Stimulated activated CD8-positive, alpha-beta memory T cell treated with anti-CD3 and anti-CD28 coated beads, Interleukin-4, amount 100 ng/mL, for 24 hours (primary cell): ENCODE results near the gene OST4.

Experiments
- DNase-seq: peaks from one replicate; pipeline ENCODE4 v3.0.0-alpha.2; 2020; ENCODE audit warnings: low read depth

The OST4 gene

GRCh38 chr2:27053321-27053720 is 18.1 kb downstream of the OST4 start:
- no peak for DNase-seq

GRCh38 chr2:27051902-27052645 is 19.4 kb downstream of the OST4 start:
- no peak for DNase-seq

GRCh38 chr2:27050996-27051901 is 20.2 kb downstream of the OST4 start, which contains the start of gene AGBL5:
AGBL5 (plus strand) TSS chr2:27051668; CDS start chr2:27052959, 1,291 bp downstream.
- DNase-seq: peak; percentile 89

GRCh38 chr2:27050281-27050995 is 21.0 kb downstream of the OST4 start:
- DNase-seq: peak; percentile 77

- DNase-seq: peak; percentile 61
These were observed 21.8 kb downstream of the OST4 start for GRCh38 chr2:27049422-27050280.

- DNase-seq: no peak
These were observed 28.3 kb downstream of the OST4 start for GRCh38 chr2:27042985-27043634.

- DNase-seq: no peak
These were observed 29.2 kb downstream of the OST4 start for GRCh38 chr2:27042159-27042661.

- no peak for DNase-seq
These were observed 29.7 kb downstream of the OST4 start for GRCh38 chr2:27041752-27042151.

- no peak for DNase-seq
These were observed 31.2 kb downstream of the OST4 start for GRCh38 chr2:27040282-27040681.

- no peak for DNase-seq
These were observed 31.6 kb downstream of the OST4 start for GRCh38 chr2:27039871-27040270.

- DNase-seq: no peak
These were observed 32.0 kb downstream of the OST4 start for GRCh38 chr2:27039426-27039825.

GRCh38 chr2:27038631-27039339 is 32.7 kb downstream of the OST4 start:
- DNase-seq: no peak

GRCh38 chr2:27038012-27038411 is 33.4 kb downstream of the OST4 start:
- no peak for DNase-seq

GRCh38 chr2:27033253-27033852 is 38.1 kb downstream of the OST4 start:
- DNase-seq: no peak

- peak; percentile 77 for DNase-seq
These were observed 38.8 kb downstream of the OST4 start, which contains the start of gene TMEM214 for GRCh38 chr2:27032495-27033252. TMEM214 (plus strand) TSS chr2:27032965; CDS start chr2:27033016, 51 bp downstream.

GRCh38 chr2:27029051-27029450 is 42.4 kb downstream of the OST4 start:
- DNase-seq: no peak

- no peak for DNase-seq
These were observed 44.2 kb downstream of the OST4 start for GRCh38 chr2:27027211-27027651.
